ENCODE results near the gene LMF1. TPM values are rescaled to one million over a fixed set of nuclear protein-coding genes. Genes with fewer than 3 reads are reported as not detected.
"Not testable (repeated sequence)": the region's sequence is repeated elsewhere in the genome, so short reads cannot be mapped to it uniquely, and the experiment has no call there.

Gene LMF1
- total and polyA plus RNA-seq, 2 donors, result 9.8 to 16.8 TPM

GRCh38 chr16:966035-966434 is 4.7 kb downstream of the LMF1 start:
- Histone ChIP-seq H3K36me3 (ENCODE audit: insufficient read depth) (no peaks in the 10 kb centered on the region), H3K27ac (ENCODE audit: low read depth) (no peak overlapping the region), H3K4me3 (ENCODE audit: low read depth, low read length) (no peak overlapping the region), H3K4me1 (ENCODE audit: insufficient read depth) (no peaks in the 10 kb centered on the region)
- no peak for DNase-seq (ENCODE audit: extremely low spot score)
- 97% methylated on average over 18 of the region's 18 CpGs for WGBS

GRCh38 chr16:965487-965886 is 5.3 kb downstream of the LMF1 start:
- WGBS, result 96% methylated on average over 4 of the region's 4 CpGs
- Histone ChIP-seq H3K4me3 (ENCODE audit: low read depth, low read length) (no peak overlapping the region), H3K4me1 (ENCODE audit: insufficient read depth) (no peaks in the 10 kb centered on the region), H3K27ac (ENCODE audit: low read depth) (no peak overlapping the region), H3K36me3 (ENCODE audit: insufficient read depth) (no peaks in the 10 kb centered on the region)
- no peak for DNase-seq (ENCODE audit: extremely low spot score)

- Histone ChIP-seq H3K36me3 (ENCODE audit: insufficient read depth) (no peaks in the 10 kb centered on the region), H3K4me1 (ENCODE audit: insufficient read depth) (no peaks in the 10 kb centered on the region), H3K27ac (ENCODE audit: low read depth) (no peak overlapping the region), H3K4me3 (ENCODE audit: low read depth, low read length) (no peak overlapping the region)
- DNase-seq (ENCODE audit: extremely low spot score), result no peak
- 81% methylated on average over 13 of the region's 13 CpGs for WGBS
Measured at GRCh38 chr16:965036-965395, 5.8 kb downstream of the LMF1 start.

GRCh38 chr16:964356-965035 is 6.3 kb downstream of the LMF1 start:
- WGBS, result 41% methylated on average over 27 of the region's 27 CpGs
- Histone ChIP-seq H3K36me3 (ENCODE audit: insufficient read depth) (no peaks in the 10 kb centered on the region), H3K27ac (ENCODE audit: low read depth) (no peak overlapping the region), H3K4me3 (ENCODE audit: low read depth, low read length) (peak overlapping the region; percentile 36), H3K4me1 (ENCODE audit: insufficient read depth) (no peaks in the 10 kb centered on the region)
- peak; percentile 40 for DNase-seq (ENCODE audit: extremely low spot score)

- H3K36me3 ChIP-seq (ENCODE audit: insufficient read depth), result no peaks in the 10 kb centered on the region
Measured at GRCh38 chr16:963913-964312, 6.9 kb downstream of the LMF1 start.

GRCh38 chr16:962901-963814 is 7.6 kb downstream of the LMF1 start:
- no peak overlapping the region for H3K27ac ChIP-seq (ENCODE audit: low read depth)
- no peaks in the 10 kb centered on the region for H3K36me3 ChIP-seq (ENCODE audit: insufficient read depth)
- H3K4me3 ChIP-seq (ENCODE audit: low read depth, low read length), result no peak overlapping the region
- WGBS, result 86% methylated on average over 23 of the region's 23 CpGs
- DNase-seq (ENCODE audit: extremely low spot score), result no peak
- H3K4me1 ChIP-seq (ENCODE audit: insufficient read depth), result no peaks in the 10 kb centered on the region

More at GRCh38 chr16:963913-964312, 6.9 kb downstream of the LMF1 start:
- no peak for DNase-seq (ENCODE audit: extremely low spot score)
- peak overlapping the region; percentile 11 for H3K4me3 ChIP-seq (ENCODE audit: low read depth, low read length)
- H3K27ac ChIP-seq (ENCODE audit: low read depth), result no peak overlapping the region
- 31% methylated on average over 17 of the region's 17 CpGs for WGBS
- no peaks in the 10 kb centered on the region for H3K4me1 ChIP-seq (ENCODE audit: insufficient read depth)

- no peak for DNase-seq (ENCODE audit: extremely low spot score)
- H3K36me3 ChIP-seq (ENCODE audit: insufficient read depth), result no peaks in the 10 kb centered on the region
- no peak overlapping the region for H3K27ac ChIP-seq (ENCODE audit: low read depth)
- 85% methylated on average over 22 of the region's 22 CpGs for WGBS
- no peak overlapping the region for H3K4me3 ChIP-seq (ENCODE audit: low read depth, low read length)
- H3K4me1 ChIP-seq (ENCODE audit: insufficient read depth), result no peaks in the 10 kb centered on the region
Measured at GRCh38 chr16:962366-962765, 8.4 kb downstream of the LMF1 start.

GRCh38 chr16:959232-960040 is 11.3 kb downstream of the LMF1 start:
- 78% methylated on average over 24 of the region's 24 CpGs for WGBS
- DNase-seq (ENCODE audit: extremely low spot score), result no peak
- Histone ChIP-seq H3K36me3 (ENCODE audit: insufficient read depth) (no peaks in the 10 kb centered on the region), H3K4me1 (ENCODE audit: insufficient read depth) (no peaks in the 10 kb centered on the region), H3K4me3 (ENCODE audit: low read depth, low read length) (no peak overlapping the region), H3K27ac (ENCODE audit: low read depth) (no peak overlapping the region)

- not testable (repeated sequence) for DNase-seq (ENCODE audit: extremely low spot score); H3K36me3 ChIP-seq (ENCODE audit: insufficient read depth); H3K4me3 ChIP-seq (ENCODE audit: low read depth, low read length); H3K4me1 ChIP-seq (ENCODE audit: insufficient read depth); H3K27ac ChIP-seq (ENCODE audit: low read depth)
- 93% methylated on average over 18 of the region's 27 CpGs for WGBS
Measured at GRCh38 chr16:955766-956165, 15.0 kb downstream of the LMF1 start.

GRCh38 chr16:953818-954217 is 17.0 kb downstream of the LMF1 start:
- DNase-seq (ENCODE audit: extremely low spot score); H3K4me3 ChIP-seq (ENCODE audit: low read depth, low read length); H3K4me1 ChIP-seq (ENCODE audit: insufficient read depth); H3K36me3 ChIP-seq (ENCODE audit: insufficient read depth); H3K27ac ChIP-seq (ENCODE audit: low read depth): not testable (repeated sequence)
- WGBS, result 79% methylated on average over 7 of the region's 7 CpGs

- H3K36me3 ChIP-seq (ENCODE audit: insufficient read depth), result no peaks in the 10 kb centered on the region
- DNase-seq (ENCODE audit: extremely low spot score), result no peak
- no peaks in the 10 kb centered on the region for H3K4me1 ChIP-seq (ENCODE audit: insufficient read depth)
- 81% methylated on average over 12 of the region's 12 CpGs for WGBS
- no peak overlapping the region for H3K27ac ChIP-seq (ENCODE audit: low read depth)
- no peak overlapping the region for H3K4me3 ChIP-seq (ENCODE audit: low read depth, low read length)
Measured at GRCh38 chr16:952321-952720, 18.5 kb downstream of the LMF1 start.

GRCh38 chr16:951660-952301 is 19.0 kb downstream of the LMF1 start:
- no peak for DNase-seq (ENCODE audit: extremely low spot score)
- WGBS, result 81% methylated on average over 22 of the region's 22 CpGs
- Histone ChIP-seq H3K4me3 (ENCODE audit: low read depth, low read length) (no peak overlapping the region), H3K27ac (ENCODE audit: low read depth) (no peak overlapping the region), H3K36me3 (ENCODE audit: insufficient read depth) (no peaks in the 10 kb centered on the region), H3K4me1 (ENCODE audit: insufficient read depth) (no peaks in the 10 kb centered on the region)
